ENCODE measurements around the gene ZFPM1. TPM values are rescaled to one million over a fixed set of nuclear protein-coding genes. Genes with fewer than 3 reads are reported as not detected.

The ZFPM1 gene
- total and polyA plus RNA-seq, 7 donors, result 0.43 to 2.9 (median 2.3) TPM

DNA sequence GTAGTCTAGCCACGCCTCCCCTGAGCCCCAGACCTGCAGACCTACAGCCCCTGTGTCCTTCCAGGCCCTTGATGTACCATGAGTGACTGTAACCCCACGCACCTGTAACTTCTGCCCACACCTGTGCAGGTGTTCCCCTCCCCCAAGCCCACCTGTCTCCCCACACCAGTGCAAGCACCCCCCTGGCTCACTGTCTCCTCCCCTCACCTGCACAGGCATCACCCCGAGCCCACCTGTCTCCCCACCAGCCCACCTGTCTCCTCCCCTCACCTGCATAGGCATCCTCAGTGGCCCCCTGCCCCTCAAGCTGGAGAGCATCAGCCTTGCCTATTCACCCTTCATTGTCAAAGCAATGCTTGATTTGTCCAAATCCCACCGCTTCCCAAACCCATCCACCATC lies 84.8 kb downstream of the ZFPM1 start:
- H3K36me3 ChIP-seq (ENCODE audit: insufficient read depth in 1 of 2, low read depth in 1 of 2), result no peaks in the 10 kb centered on the region
- 74 to 84% (median 79%) methylated on average over 4 of the region's 4 CpGs for WGBS, 3 donors
- TF ChIP-seq, protein P1, sequence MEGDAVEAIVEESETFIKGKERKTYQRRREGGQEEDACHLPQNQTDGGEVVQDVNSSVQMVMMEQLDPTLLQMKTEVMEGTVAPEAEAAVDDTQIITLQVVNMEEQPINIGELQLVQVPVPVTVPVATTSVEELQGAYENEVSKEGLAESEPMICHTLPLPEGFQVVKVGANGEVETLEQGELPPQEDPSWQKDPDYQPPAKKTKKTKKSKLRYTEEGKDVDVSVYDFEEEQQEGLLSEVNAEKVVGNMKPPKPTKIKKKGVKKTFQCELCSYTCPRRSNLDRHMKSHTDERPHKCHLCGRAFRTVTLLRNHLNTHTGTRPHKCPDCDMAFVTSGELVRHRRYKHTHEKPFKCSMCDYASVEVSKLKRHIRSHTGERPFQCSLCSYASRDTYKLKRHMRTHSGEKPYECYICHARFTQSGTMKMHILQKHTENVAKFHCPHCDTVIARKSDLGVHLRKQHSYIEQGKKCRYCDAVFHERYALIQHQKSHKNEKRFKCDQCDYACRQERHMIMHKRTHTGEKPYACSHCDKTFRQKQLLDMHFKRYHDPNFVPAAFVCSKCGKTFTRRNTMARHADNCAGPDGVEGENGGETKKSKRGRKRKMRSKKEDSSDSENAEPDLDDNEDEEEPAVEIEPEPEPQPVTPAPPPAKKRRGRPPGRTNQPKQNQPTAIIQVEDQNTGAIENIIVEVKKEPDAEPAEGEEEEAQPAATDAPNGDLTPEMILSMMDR (IDR thresholded peaks at IDR 0.05), result no peak
- intact Hi-C loops (cut with DNase I), result no loop called here
- DNase-seq, result peak in 1 of 2 donors; percentile 42
- H3K27ac ChIP-seq, result no peak overlapping the region
- peaks cover 3% of the 10 kb centered on the region for H3K9me3 ChIP-seq
- H3K27me3 ChIP-seq (ENCODE audit: insufficient read depth in 3 of 3, low read length in 2 of 3), result peaks cover 0 to 34% (median 9%) of the 10 kb centered on the region in 3 donors
- peaks cover 9% of the 10 kb centered on the region for H3K4me1 ChIP-seq
- H3K4me3 ChIP-seq, result no peak overlapping the region
- no peak for ATAC-seq

DNA sequence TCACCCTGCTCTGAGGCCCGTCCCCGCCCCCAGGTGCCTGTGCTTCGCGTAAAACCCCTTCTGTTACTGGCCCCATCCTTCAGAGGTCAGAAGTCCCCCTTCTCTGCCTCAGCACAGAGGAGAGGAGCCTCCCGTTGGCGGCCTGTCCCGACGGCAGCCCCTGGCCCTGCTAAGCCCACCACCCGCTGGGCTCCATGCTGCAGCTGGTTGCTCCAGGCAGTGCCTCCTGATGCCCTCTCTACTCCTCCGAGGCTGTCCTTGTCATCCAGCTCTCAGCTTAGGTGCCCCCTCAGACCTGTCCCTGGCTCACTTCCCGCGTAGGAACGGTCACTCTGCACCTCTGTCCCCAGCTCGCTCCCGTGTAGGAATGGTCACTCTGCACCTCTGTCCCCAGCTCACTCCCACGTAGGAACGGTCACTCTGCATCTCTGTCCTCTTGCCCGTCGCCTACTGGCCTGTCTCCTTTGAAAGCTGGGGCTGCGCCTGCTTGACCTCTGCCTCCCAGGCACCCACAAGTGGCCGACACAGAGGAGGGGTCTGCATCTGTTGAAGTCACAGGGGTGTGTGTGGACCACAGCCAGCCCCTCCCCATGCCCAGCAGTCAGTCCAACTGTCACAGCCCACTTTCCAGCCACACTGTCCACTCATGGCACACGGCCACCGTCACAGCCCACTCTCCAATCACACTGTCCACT lies 85.4 kb downstream of the ZFPM1 start:
- H3K27ac ChIP-seq, result no peak overlapping the region
- H3K36me3 ChIP-seq (ENCODE audit: insufficient read depth in 1 of 2, low read depth in 1 of 2), result no peaks in the 10 kb centered on the region
- H3K27me3 ChIP-seq (ENCODE audit: insufficient read depth in 3 of 3, low read length in 2 of 3), result peaks cover 0 to 35% (median 9%) of the 10 kb centered on the region in 3 donors
- ATAC-seq, result no peak
- DNase-seq, result peak in 1 of 2 donors; percentile 37
- peaks cover 9% of the 10 kb centered on the region for H3K4me1 ChIP-seq
- peaks cover 9% of the 10 kb centered on the region for H3K9me3 ChIP-seq
- no peak overlapping the region for H3K4me3 ChIP-seq
- intact Hi-C loops (cut with DNase I), result no loop called here
- TF ChIP-seq, protein P1 (IDR thresholded peaks at IDR 0.05), result no peak
- WGBS, 3 donors, result 40 to 45% (median 45%) methylated on average over 22 to 23 of the region's 23 CpGs

DNA sequence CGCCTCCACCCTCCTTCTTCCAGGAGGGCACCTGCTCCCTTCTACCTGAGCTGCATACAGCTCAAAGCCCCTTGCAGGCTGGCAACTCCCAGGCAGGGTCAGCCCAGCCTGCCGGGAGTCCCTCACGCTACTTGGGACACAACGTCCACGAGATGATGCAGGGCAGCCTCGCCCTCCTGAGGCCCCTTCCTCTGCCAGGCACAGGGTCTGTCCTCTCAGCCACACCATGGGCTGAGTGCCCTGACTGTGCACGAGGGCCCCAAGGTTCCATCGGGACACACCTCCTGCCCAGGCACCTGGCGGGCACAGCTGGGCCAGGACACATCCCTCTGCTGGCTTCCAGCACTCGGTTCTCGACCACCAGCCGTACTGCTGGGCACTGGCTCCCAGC lies 86.2 kb downstream of the ZFPM1 start:
- H3K9me3 ChIP-seq, result peaks cover 11% of the 10 kb centered on the region
- intact Hi-C loops (cut with DNase I), result no loop called here
- no peak overlapping the region for H3K4me3 ChIP-seq
- peaks cover 9% of the 10 kb centered on the region for H3K4me1 ChIP-seq
- ATAC-seq (no peak), DNase-seq (peak in 1 of 2 donors; percentile 44)
- 40 to 49% (median 44%) methylated on average over 11 to 12 of the region's 12 CpGs for WGBS, 3 donors
- peaks cover 0 to 35% (median 12%) of the 10 kb centered on the region in 3 donors for H3K27me3 ChIP-seq (ENCODE audit: insufficient read depth in 3 of 3, low read length in 2 of 3)
- no peak overlapping the region for H3K27ac ChIP-seq
- H3K36me3 ChIP-seq (ENCODE audit: insufficient read depth in 1 of 2, low read depth in 1 of 2), result no peaks in the 10 kb centered on the region
- TF ChIP-seq, protein P1 (IDR thresholded peaks at IDR 0.05), result no peak

DNA sequence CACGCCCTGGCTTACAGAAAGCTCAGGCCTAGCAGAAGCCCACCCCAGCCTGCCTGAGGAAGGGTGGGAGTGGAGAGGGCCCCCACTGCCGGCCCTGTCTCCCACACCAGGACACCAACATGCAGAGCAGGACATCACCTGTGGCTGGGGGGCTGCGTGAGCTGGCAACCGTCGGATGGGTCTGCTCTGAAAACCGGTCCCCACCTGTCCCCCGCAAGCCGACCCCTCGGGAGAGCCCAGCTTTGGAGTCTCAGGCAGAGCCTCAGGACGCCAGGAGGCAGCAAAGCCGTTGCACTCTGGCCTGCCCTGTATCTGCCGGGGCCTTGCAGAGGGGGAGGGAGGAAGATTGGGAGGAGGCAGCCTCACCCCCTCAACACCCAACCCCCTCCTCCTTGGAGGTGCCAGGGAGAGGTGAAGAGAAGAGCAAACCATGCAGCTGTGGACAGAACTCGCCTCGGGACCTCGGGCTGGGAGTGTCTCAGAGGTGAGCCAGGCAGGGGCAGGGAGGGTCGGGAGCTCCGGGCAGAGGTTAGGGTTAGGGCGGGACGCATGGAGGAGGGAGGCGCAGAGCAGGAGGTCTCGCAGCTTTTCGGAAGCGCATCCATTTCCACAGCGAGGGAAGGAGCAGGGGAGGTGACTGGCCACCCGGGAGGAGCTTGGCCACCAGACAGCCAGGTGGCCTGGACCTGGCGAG lies 86.7 kb downstream of the ZFPM1 start:
- Histone ChIP-seq H3K36me3 (ENCODE audit: insufficient read depth in 1 of 2, low read depth in 1 of 2) (no peaks in the 10 kb centered on the region), H3K4me1 (peaks cover 9% of the 10 kb centered on the region), H3K27ac (no peak overlapping the region), H3K9me3 (peaks cover 11% of the 10 kb centered on the region), H3K27me3 (ENCODE audit: insufficient read depth in 3 of 3, low read length in 2 of 3) (peaks cover 0 to 36% (median 12%) of the 10 kb centered on the region in 3 donors), H3K4me3 (no peak overlapping the region)
- TF ChIP-seq, protein P1 (IDR thresholded peaks at IDR 0.05), result no peak
- 27 to 33% (median 32%) methylated on average over 25 to 26 of the region's 26 CpGs for WGBS, 3 donors
- DNase-seq (peak in 1 of 2 donors; percentile 46), ATAC-seq (no peak)
- intact Hi-C loops (cut with DNase I), result no loop called here
